AG04450 (cell line): ENCODE measurements around the gene SMURF1. TPM values are rescaled to one million over a fixed set of nuclear protein-coding genes. Genes with fewer than 3 reads are reported as not detected.

ENCODE experiments used
- CTCF ChIA-PET: fragments of 300-600, 350-600 bp; formaldehyde crosslinking; extraction: SDS; loops from one replicate; lab custom pipeline; 2022; ENCODE audit warnings: antibody characterized with exemption, inconsistent platforms; lab: Charles Lee
- POLR2A ChIA-PET: fragments of 350-600 bp; formaldehyde crosslinking; extraction: SDS; loops from one replicate; lab custom pipeline; 2021; ENCODE audit warnings: antibody characterized with exemption, inconsistent platforms; lab: Yijun Ruan, JAX
- DNase-seq: peaks from one replicate; pipeline ENCODE4 v3.0.0-alpha.2; 2011; ENCODE audit warnings: low read depth, low spot score
- H3K27ac ChIP-seq: one replicate; pipeline ENCODE4 v1.5.1; 2012; ENCODE audit warnings: low read depth, low read length, control low read depth
- H3K27me3 ChIP-seq: one replicate; pipeline ENCODE4 v1.6.0; 2012; ENCODE audit warnings: low read length; ENCODE audit not compliant: control insufficient read depth, insufficient read depth
- H3K4me3 ChIP-seq: 2 replicates; pipeline ENCODE4 v1.5.1; 2011; ENCODE audit warnings: mild to moderate bottlenecking, low read depth, low read length, control low read depth
- H3K9me3 ChIP-seq: 2 replicates; pipeline ENCODE4 v1.5.1; 2012; ENCODE audit warnings: low read length; ENCODE audit not compliant: control insufficient read depth, insufficient read depth
- CTCF ChIP-seq: IDR thresholded peaks from 2 replicates; pipeline ENCODE4 v1.5.1; 2011; ENCODE audit warnings: low read depth, low read length, control low read depth, inconsistent platforms
- polyA plus RNA-seq: library from polyadenylated mRNA; depleted of rRNA; stranded (reverse); fragments of >200 nt; gene quantifications from 2 replicates; pipeline ENCODE4 v1.2.3, GENCODE V29; 2011

SMURF1 gene
- polyA plus RNA-seq, 1 experiment = 17.1 TPM

- POLR2A ChIA-PET = no interaction called here
- no peaks in the 10 kb centered on the region for H3K27me3 ChIP-seq
- CTCF ChIA-PET = interaction anchor here (1.9 kb wide), 1 partner anchor 11 kb away, joined by 4 read pairs; no protein-coding TSS in a partner anchor
Measured at GRCh38 chr7:99131290-99131689, 12.6 kb downstream of the SMURF1 start.

GRCh38 chr7:99129536-99129935 lies 14.4 kb downstream of the SMURF1 start:
- DNase-seq = no peak
- TF ChIP-seq CTCF = no peak
- H3K27ac ChIP-seq = no peak overlapping the region
- H3K27me3 ChIP-seq = no peaks in the 10 kb centered on the region
- H3K4me3 ChIP-seq = no peak overlapping the region
- ChIA-PET CTCF (interaction anchor here (1.4 to 1.9 kb wide), 2 partner anchors 9 to 184 kb away, joined by 3 to 4 read pairs; no protein-coding TSS in a partner anchor), POLR2A (interaction anchor here (1.1 kb wide), 1 partner anchor 8 kb away, joined by 3 read pairs; no protein-coding TSS in a partner anchor)
- no peaks in the 10 kb centered on the region for H3K9me3 ChIP-seq

More at GRCh38 chr7:99131290-99131689, 12.6 kb downstream of the SMURF1 start:
- Histone ChIP-seq H3K9me3 (no peaks in the 10 kb centered on the region), H3K4me3 (no peak overlapping the region), H3K27ac (no peak overlapping the region)
- no peak for TF ChIP-seq CTCF
- no peak for DNase-seq

GRCh38 chr7:99129001-99129400 lies 14.9 kb downstream of the SMURF1 start:
- Histone ChIP-seq H3K9me3 (no peaks in the 10 kb centered on the region), H3K27me3 (no peaks in the 10 kb centered on the region), H3K4me3 (no peak overlapping the region), H3K27ac (no peak overlapping the region)
- CTCF ChIA-PET = interaction anchor here (1.4 kb wide), 1 partner anchor 184 kb away, joined by 3 read pairs; no protein-coding TSS in a partner anchor
- DNase-seq = no peak
- TF ChIP-seq CTCF = no peak
- POLR2A ChIA-PET = interaction anchor here (1.1 kb wide), 1 partner anchor 8 kb away, joined by 3 read pairs; no protein-coding TSS in a partner anchor

- CTCF ChIA-PET = interaction anchor here (1.4 kb wide), 1 partner anchor 185 kb away, joined by 3 read pairs; no protein-coding TSS in a partner anchor
Measured at GRCh38 chr7:99128076-99128950, 15.6 kb downstream of the SMURF1 start.

More at GRCh38 chr7:99128076-99128950, 15.6 kb downstream of the SMURF1 start:
- no peaks in the 10 kb centered on the region for H3K9me3 ChIP-seq
- no peak overlapping the region for H3K27ac ChIP-seq
- POLR2A ChIA-PET = interaction anchor here (1.1 kb wide), 1 partner anchor 9 kb away, joined by 3 read pairs; no protein-coding TSS in a partner anchor
- no peaks in the 10 kb centered on the region for H3K27me3 ChIP-seq
- H3K4me3 ChIP-seq = no peak overlapping the region
- no peak for TF ChIP-seq CTCF
- DNase-seq = no peak
